Femur (tissue), 1 donor: ENCODE data around the gene RPS29.
"Not testable (repeated sequence)": the region's sequence is repeated elsewhere in the genome, so short reads cannot be mapped to it uniquely, and the experiment has no call there.

Experiments used
- DNase-seq: peaks from one replicate; pipeline ENCODE4 v3.0.0-alpha.2; 2017

RPS29 gene

DNA sequence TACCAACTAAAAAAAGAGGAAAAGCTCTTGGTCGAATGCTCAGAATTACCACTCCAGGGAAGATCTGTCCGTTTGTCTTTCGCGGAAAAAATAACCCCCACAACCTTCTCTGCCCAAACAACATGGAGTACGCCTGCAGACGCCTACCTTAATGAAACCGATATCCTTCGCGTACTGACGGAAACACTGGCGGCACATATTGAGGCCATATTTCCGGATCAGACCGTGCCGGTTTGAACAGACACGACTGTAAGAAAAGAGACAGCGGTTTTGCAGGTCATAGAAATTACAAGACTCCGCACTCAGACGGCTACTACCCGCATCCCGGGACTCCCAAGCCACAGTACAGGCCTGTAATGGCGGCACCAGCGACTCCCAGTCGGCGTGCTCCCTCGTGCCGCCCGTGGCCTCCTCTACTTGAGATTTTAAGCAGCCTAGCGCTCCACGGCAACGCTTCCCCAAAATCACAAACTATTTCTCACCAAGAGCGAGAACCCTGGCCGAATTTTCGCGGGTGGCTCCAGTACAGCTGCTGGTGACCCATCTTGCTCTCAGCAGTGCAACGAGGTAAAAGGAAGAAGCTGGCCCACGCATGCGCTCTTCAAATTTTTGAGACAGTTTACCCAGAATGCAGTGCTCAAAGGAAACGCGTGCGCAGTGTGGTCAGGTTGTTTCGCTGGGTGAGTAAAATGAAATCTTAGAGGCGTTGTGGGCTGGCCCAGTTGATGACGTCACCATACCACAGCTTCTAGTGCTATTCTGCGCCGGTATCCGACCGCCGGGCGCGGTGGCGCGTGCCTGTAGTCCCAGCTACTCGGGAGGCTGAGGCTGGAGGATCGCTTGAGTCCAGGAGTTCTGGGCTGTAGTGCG is at the start of gene RPS29:
Gene RPS29, minus strand, starts transcription at position 578 of the 870 bp plus-strand sequence. Its CDS starts 34 bp downstream, at position 544.
- peak; percentile 99 for DNase-seq

DNA sequence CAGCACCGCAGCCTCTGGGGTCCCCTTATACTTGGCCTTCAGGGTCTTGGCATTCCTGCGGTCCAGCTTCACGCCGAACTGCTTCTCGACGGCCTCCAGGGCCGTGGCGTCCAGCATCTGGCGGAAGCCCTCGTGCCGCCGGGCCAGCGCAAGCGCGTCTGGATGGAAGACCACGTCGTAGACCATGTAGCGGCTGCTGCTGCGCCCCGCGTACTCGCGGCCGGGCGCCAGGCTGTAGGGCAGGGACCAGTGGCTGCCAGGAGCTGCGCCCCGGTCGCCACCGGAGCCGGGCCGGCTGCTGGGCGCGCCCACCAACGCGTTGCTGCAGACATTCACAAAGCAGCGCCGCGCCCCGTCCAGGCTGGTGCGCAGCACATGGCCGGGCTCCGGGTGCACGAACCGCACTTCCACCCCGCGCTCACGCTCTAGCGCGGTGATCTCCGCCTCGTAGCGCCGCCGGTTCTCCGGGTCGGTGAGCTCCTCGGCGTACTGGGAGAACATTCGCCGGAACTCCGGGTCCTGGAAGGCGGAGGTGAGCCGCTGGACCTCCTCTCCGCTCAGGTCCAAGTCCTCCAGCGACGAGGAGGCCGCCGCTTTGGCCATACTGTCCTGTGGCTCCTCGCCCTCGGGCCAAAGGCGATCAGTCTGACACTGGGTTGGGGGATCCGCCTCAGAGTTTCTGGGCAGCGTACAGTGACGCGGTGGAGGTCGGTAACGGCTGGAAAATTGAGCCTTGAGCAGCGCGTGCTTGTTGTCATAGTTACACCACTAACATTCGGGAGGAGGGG is 48.6 kb upstream of the RPS29 start, which contains the start of gene DNAAF2:
Gene DNAAF2, minus strand, starts transcription at position 698 of the 788 bp plus-strand sequence. Its CDS starts 95 bp downstream, at position 603.
- DNase-seq = peak; percentile 83

DNA sequence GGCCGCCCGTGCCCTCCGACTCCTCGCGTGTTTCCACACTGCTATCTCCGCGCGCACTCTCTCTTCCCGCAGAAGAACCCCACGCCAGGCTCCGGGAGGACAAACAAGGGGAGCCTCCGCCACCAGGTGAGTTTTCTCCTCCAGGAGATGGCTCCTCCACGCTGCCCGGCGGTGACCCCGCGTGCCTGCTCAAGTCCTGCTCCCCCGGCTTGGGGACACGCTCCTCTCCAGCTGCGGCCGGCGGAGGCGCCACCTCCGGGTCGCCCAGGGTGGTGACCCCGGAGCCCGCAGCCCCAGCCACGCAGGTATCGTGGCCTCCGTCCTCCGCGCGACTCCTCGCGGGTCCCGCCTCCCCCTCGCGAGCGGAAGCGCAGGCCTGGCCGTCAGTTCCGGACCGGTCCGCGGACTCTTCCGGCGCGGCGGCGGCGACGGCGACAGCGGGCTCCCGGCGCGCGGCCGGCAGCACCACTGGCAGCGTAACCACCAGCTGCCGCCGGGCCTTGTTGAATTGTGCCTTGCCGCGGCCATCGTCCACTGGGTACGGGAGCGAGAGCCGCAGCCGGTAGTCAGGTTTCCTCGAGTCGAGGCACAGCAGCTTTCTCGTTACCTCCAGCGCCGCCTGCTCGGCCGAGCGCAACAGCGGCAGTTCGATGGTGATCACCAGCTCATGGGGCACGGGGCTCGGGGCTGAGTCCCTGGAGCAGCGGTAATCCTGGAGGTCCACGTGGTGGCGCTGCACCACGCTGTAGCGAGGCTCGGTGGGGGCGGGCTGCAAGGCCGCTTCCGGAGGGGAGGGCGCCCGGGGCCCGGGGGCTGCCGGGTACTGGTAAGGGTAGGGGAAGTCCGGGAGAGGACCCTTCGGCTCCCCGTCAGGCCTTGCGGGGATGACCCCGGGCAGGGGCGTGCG is 47.7 kb upstream of the RPS29 start:
- DNase-seq = peak; percentile 97

DNA sequence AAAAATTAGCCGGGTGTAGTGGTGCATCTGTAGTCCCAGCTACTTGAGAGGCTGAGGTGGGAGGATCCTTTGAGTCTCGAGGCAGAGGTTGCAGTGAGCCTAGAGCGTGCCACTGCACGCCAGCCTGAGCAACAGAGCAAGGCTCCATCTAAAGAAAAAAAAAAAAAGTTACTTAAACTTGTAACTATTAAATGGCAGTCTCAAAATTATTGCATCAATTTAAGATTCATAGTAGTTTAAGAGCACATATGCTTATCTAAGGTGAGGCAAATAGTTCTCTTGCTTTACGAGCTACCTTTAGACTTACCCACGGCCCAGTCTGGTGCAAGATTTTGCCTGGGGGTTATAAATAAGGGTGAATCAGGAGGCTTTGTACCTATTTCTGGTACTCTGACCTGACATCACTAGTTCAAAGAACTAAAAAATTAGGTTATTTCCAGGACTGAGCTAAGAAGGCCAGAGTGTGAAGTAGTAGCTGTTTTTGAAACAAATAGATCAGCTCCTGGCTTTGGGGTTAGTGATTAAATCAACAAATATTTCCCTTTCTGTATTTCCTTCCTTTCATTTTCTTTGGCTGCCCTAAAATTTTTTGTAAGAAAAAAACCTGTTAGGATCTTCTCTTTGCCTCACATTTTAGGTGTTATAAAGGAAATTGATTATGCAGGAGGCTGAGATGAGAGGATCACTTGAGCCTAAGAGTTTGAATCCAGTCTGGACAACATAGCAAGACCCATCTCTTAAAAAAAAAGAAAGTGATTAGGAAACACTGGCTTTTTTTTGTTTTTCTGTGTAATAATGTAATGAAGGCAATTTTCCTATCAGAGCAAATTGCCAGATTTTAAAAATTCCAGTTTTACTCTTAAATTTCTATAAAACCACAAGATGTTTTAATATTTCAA is 38.0 kb upstream of the RPS29 start:
- no peak for DNase-seq

DNA sequence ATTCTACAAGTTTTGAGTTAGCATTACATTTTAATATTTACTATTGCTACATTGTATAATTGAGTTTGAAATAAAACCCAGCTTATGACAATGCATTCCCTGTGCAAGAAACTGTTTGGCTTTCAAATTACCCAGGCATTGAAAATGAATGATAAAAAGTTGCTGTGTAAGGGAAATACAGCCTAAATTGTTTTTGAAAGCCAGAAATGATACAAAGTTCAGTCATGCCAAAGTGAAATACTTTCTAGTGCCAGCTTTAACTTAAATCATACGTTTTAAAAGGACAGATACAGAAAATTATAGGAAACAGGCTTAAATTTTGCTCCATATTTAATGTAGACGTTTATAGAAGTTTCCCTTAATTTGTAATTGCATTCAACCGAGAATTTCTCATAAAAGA is 37.2 kb upstream of the RPS29 start:
- no peak for DNase-seq

GRCh38 chr14:49622022-49622607 is 35.9 kb upstream of the RPS29 start:
- DNase-seq = no peak

DNA sequence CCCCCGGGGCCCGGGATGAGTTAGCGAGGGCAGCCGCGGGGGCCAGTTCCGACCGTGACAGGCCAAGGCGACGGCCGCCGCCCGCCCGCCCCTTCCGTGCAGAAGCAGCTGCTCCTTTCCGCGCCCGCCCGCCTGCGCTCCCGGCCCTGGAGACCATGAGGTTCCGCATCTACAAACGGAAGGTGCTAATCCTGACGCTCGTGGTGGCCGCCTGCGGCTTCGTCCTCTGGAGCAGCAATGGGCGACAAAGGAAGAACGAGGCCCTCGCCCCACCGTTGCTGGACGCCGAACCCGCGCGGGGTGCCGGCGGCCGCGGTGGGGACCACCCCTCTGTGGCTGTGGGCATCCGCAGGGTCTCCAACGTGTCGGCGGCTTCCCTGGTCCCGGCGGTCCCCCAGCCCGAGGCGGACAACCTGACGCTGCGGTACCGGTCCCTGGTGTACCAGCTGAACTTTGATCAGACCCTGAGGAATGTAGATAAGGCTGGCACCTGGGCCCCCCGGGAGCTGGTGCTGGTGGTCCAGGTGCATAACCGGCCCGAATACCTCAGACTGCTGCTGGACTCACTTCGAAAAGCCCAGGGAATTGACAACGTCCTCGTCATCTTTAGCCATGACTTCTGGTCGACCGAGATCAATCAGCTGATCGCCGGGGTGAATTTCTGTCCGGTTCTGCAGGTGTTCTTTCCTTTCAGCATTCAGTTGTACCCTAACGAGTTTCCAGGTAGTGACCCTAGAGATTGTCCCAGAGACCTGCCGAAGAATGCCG is 35.1 kb upstream of the RPS29 start:
- peak; percentile 82 for DNase-seq

DNA sequence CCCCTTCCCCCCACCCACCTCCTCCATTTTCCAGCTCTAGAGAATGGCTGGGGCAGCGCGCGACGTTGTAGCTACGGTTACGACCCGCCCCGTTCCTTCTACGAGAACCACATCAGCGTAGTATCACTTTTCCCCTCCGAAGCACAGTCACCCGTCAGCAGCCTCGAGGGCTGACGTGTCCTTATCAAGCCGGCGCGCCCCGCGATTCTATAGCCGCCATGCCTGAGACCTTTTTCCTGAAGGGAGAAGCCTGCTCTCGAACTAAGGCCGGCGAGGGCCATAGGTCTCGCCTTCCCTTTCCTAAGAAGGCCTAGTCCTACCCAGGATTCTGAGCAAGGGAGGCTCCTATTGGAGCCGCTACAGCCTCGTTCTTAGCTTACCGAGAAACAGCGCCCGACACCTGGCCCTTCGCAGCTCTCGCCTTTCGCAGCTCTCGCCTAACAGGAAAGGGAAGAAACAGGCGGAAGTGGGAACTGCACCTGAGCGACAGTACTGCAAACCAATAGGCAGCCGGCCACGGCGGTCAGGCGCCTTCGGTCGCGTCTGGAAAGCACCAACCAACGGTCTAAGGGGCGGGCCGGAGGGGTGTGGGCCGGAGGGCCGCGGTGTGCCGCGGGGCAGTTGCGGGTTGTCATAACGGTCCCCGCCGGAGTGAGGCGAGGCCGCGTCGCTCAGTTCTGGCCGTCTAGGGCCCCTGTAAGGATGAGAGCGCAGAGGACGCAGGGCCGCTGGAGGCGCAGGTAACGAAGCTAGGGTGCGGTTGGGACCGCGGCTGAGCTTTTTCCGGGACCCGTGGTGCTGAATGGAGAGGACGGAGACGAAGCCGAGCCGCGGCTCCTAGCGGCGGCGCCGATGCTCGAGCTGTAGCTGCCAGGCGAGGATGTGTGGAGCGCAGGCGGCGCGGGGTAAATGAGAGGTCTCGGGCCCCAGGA is 34.3 kb upstream of the RPS29 start, which contains the start of the genes MGAT2 and RPL36AL:
Gene MGAT2, plus strand, starts transcription at position 618 of the 932 bp plus-strand sequence. CDS start 470 bp downstream, outside the sequence.
Gene RPL36AL, minus strand, starts transcription at position 445 of the 932 bp plus-strand sequence. CDS start 1,522 bp downstream, outside the sequence.
- peak; percentile 99 for DNase-seq

DNA sequence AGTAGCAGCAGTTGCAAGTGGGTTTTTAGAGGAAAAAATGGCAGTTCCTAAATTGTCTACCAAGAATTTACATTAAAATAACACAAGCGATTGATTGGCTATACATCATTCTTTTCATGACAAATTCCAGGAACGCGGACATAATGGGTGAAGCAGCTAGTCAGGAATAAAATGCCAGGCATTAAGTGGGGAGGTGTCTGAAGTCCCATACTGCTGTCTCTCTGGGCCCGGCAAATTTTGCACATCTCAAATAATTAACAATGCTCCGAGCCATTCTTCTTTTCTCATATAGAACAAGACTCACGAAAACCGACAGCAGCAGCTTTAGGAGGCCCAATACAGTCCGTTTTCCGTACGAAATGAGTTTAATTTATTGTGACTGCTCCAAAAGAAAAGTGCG is 33.5 kb upstream of the RPS29 start:
- no peak for DNase-seq

DNA sequence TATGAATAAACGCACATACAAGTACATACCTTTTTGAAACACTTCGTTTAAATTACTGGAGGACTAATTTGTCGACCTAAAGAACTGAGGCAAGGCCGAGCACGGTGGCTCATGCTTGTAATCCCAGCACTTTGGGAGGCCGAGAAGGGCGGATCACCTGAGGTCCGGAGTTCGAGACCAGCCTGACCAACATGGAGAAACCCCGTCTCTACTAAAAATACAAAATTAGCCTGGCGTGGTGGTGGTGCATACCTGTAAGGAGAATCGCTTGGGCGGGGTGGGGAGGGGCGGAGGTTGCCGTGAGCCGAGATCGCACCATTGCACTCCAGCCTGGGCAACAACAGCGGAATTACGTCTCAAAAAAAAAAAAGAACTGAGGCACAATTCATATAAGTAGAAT is 33.1 kb upstream of the RPS29 start:
- DNase-seq = not testable (repeated sequence)

DNA sequence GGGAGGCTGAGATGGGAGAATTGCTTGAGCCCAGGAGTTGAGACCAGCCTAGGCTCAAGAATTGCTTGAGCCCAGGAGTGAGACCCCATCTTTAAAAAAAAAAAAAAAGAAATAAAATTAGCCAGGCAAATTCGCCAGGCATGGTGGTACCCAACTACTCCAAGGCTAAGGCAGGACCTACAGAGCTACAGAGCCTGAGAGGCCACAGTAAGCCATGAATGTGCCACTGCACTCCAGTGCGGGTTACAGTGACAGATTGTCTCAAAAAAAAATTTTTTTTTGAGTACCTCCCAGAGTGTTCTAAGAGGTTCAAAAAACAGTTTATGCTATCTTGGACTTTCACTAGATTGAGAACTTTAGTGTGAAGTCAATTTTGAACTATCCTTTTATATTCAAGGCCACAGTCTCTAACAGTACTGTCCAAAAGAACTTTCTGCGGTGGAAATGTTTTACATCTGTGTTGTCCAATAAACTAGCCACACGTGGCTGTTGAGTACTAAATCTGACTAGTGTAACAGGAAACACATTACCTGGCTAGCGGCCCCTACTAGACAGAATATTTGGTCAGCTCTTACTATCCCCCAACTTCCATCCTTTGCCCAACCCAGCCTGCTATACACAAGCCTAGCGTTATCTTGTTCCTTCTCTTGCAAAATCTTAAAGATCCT is 31.8 kb upstream of the RPS29 start:
- no peak for DNase-seq

- DNase-seq = no peak
These were observed 29.6 kb upstream of the RPS29 start for GRCh38 chr14:49615776-49616175.

- no peak for DNase-seq
These were observed 28.0 kb upstream of the RPS29 start for GRCh38 chr14:49614196-49614595.

DNA sequence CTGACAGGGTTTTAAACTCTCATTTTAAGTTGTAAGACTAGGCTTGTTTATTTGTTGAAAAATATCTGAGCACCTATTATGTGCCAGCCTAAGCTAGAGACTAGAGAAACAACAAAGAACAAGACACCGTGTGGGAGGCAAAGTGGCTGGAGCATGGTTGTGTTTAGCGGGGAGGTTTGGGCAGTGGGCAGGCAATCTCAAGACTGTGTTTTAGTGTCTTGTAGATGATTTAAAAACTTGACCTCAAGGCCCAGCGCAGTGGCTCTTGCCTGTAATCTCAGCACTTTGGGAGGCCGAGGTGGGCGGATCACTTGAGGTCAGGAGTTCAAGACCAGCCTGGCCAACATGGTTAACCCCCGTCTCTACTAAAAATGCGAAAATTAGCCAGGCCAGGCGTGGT is 26.5 kb upstream of the RPS29 start:
- DNase-seq = no peak

- no peak for DNase-seq
These were observed 26.1 kb upstream of the RPS29 start for GRCh38 chr14:49612251-49612650.

DNA sequence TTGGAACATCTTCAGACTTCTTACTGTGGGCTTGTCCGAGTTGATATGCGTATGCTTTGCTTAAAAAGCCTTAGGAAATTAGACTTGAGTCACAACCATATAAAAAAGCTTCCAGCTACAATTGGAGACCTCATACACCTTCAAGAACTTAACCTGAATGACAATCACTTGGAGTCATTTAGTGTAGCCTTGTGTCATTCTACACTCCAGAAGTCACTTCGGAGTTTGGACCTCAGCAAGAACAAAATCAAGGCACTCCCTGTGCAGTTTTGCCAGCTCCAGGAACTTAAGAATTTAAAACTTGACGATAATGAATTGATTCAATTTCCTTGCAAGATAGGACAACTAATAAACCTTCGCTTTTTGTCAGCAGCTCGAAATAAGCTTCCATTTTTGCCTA is 21.4 kb upstream of the RPS29 start:
- DNase-seq = no peak

GRCh38 chr14:49598485-49599300 is 12.5 kb upstream of the RPS29 start, which contains the start of gene LRR1:
Gene LRR1, plus strand, starts transcription at chr14:49598940. Its CDS starts 81 bp downstream, at chr14:49599021.
- peak; percentile 93 for DNase-seq

- no peak for DNase-seq
These were observed 12.0 kb upstream of the RPS29 start for GRCh38 chr14:49598189-49598484.
